ENCODE results near the gene TRIM43B.
"Not testable (repeated sequence)": the region's sequence is repeated elsewhere in the genome, so short reads cannot be mapped to it uniquely, and the experiment has no call there.

- not testable (repeated sequence) for TF ChIP-seq EZH2 (IDR thresholded peaks at IDR 0.05; ENCODE audit: insufficient read depth, low read length); CTCF (IDR thresholded peaks at IDR 0.05; ENCODE audit: insufficient read depth, low read depth, low read length)
Observed at GRCh38 chr2:95433973-95434372, 50.6 kb downstream of the TRIM43B start.

Measured in astrocyte (in vitro differentiated cells and primary cell).